Naive B cell (primary cell): ENCODE results near the gene SYT11. TPM values are rescaled to one million over a fixed set of nuclear protein-coding genes. Genes with fewer than 3 reads are reported as not detected.
"Not testable (repeated sequence)": the region's sequence is repeated elsewhere in the genome, so short reads cannot be mapped to it uniquely, and the experiment has no call there.

Source experiments
- ATAC-seq, 2 donors: fragments of 150-1000 bp; cut with Tn5 transposase; 2 replicates each; pipeline ENCODE4 v1.10.0; 2021; ENCODE audit warnings: low read depth in 2 of 2, mild to moderate bottlenecking in 2 of 2, moderate library complexity in 2 of 2
- DNase-seq: peaks from one replicate; pipeline ENCODE4 v3.0.0; 2022
- H3K27ac Mint-ChIP-seq, 6 donors: one replicate each; pipeline ENCODE4 v1.8.0; 2020 to 2022; ENCODE audit warnings: mild to moderate bottlenecking in 6 of 6, mixed read lengths in 6 of 6, moderate library complexity in 5 of 6, inconsistent platforms in 2 of 6
- H3K27me3 Mint-ChIP-seq, 3 donors: one replicate each; pipeline ENCODE4 v1.8.0; 2021 to 2022; ENCODE audit warnings: mixed read lengths in 3 of 3, mild to moderate bottlenecking in 1 of 3
- H3K36me3 Mint-ChIP-seq, 2 donors: one replicate each; pipeline ENCODE4 v1.8.0; 2020 to 2022; ENCODE audit warnings: mixed read lengths in 2 of 2, inconsistent platforms in 1 of 2, mild to moderate bottlenecking in 1 of 2
- H3K4me1 Mint-ChIP-seq, 3 donors: one replicate each; pipeline ENCODE4 v1.8.0; 2020 to 2022; ENCODE audit warnings: mixed read lengths in 3 of 3, inconsistent platforms in 1 of 3, mild to moderate bottlenecking in 1 of 3, moderate library complexity in 1 of 3
- H3K4me3 Mint-ChIP-seq, 8 donors: one replicate each; pipeline ENCODE4 v1.8.0; 2020 to 2022; ENCODE audit warnings: mild to moderate bottlenecking in 8 of 8, mixed read lengths in 8 of 8, moderate library complexity in 8 of 8, inconsistent platforms in 2 of 8
- H3K9me3 Mint-ChIP-seq, 7 donors: one replicate each; pipeline ENCODE4 v1.8.0; 2020 to 2022; ENCODE audit warnings: mixed read lengths in 7 of 7, mild to moderate bottlenecking in 5 of 7, inconsistent platforms in 2 of 7, moderate library complexity in 1 of 7
- polyA plus RNA-seq, 6 donors: library from polyadenylated mRNA; unstranded; fragments of 300-500 nt; fragmentation: Illumina TruSeq; gene quantifications; one replicate each; pipeline ENCODE4 v1.2.3, GENCODE V29; 2021; ENCODE audit warnings: low read depth in 6 of 6

SYT11 gene, protein sequence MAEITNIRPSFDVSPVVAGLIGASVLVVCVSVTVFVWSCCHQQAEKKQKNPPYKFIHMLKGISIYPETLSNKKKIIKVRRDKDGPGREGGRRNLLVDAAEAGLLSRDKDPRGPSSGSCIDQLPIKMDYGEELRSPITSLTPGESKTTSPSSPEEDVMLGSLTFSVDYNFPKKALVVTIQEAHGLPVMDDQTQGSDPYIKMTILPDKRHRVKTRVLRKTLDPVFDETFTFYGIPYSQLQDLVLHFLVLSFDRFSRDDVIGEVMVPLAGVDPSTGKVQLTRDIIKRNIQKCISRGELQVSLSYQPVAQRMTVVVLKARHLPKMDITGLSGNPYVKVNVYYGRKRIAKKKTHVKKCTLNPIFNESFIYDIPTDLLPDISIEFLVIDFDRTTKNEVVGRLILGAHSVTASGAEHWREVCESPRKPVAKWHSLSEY
- 10 to 100 TPM in 1 of 6 donors, 1 to 10 TPM in 5; 1.4 to 10.9 (median 2.5) TPM for polyA plus RNA-seq

DNA sequence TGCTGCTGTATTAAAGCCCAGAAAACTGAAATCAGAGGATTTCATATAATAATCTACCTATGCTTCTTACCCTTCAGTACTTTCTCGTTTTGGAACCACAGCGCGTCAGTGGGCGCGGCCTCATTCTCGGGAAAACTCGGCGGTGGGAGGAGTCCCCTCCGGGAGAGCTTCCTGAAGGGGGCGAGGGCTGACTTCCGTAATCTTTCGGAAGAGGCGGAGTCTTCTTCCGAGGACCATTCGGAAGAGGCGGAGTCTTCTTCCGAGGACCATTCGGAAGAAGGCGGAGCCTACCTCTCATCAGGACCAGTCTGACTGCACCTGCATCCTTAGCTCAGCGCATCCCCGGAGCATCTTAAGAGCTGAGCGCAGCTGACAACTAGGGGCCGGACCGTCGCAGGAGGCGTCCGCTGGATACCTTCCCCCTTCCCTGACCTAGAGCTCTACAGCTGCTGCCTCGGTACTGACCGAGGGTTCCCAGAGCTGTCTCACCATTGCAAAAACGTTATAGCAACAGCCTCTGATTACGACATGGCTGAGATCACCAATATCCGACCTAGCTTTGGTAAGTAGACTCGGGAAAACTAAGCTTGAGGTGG lies at the start of gene SYT11:
SYT11 (plus strand) TSS at position 334 of the 596 bp plus-strand sequence; CDS start at position 529, 195 bp downstream.
- Mint-ChIP-seq H3K4me1 (peaks cover 17 to 39% (median 29%) of the 10 kb centered on the region in 3 donors), H3K9me3 (no peaks in the 10 kb centered on the region), H3K27me3 (peaks cover 7 to 11% (median 9%) of the 10 kb centered on the region in 3 donors), H3K27ac (peak within 1 kb of the TSS; percentile 84 to 96 (median 90)), H3K4me3 (peak within 1 kb of the TSS; percentile 85 to 99 (median 94)), H3K36me3 (no peaks in the 10 kb centered on the region)
- DNase-seq (peak; percentile 86), ATAC-seq (peak; percentile 79 to 83)

DNA sequence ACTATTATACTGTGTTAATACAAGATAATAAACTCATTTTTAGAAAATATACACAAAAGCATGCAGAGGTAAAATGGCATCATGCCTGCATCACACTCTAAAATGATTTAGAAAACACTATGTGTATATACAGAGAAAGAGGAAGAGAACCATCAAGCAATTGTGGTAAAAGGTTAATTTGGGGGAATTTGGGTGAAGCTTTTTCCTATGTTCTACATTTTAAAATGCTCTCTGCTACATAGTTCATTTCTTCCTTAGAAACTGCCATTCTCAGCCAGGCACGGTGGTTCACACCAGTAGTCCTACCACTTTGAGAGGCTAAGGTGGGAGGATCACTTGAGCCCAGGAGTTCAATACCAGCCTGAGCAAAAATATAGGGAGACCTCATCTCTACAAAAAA lies 46.5 kb upstream of the SYT11 start:
- Mint-ChIP-seq H3K36me3 (peaks cover 10 to 28% of the 10 kb centered on the region in 2 donors), H3K4me3 (no peak overlapping the region), H3K4me1 (peaks cover 12 to 14% (median 13%) of the 10 kb centered on the region in 3 donors), H3K27me3 (no peaks in the 10 kb centered on the region), H3K9me3 (peaks cover 0 to 3% (median 0%) of the 10 kb centered on the region in 7 donors), H3K27ac (no peak overlapping the region)
- DNase-seq (no peak), ATAC-seq (no peak)

DNA sequence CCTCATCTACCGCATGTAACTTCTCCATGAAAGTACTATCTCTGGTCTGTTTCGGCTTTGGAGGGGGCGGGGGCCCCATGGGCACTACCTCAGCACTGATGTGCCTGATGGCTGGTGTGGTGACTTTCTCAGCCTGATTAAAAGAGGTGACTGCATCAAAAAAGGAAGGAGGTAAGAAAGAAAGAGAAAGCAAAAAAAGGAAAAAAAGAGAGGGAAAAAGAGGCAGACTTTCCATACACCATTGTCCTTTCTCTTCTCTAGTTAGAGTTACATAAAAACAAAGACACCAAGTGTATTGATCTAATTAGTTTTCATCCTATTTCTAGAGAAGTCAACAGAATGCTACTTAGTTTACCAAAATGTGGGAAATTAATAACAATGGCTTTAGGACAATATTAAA lies 45.7 kb upstream of the SYT11 start:
- Mint-ChIP-seq H3K4me3 (no peak overlapping the region), H3K27me3 (no peaks in the 10 kb centered on the region), H3K27ac (peak overlapping the region in 5 of 6 donors; percentile 31 to 52 (median 37)), H3K4me1 (peaks cover 6% of the 10 kb centered on the region in 3 donors), H3K36me3 (peaks cover 5 to 20% of the 10 kb centered on the region in 2 donors), H3K9me3 (no peaks in the 10 kb centered on the region)
- DNase-seq = no peak
- ATAC-seq = no peak

DNA sequence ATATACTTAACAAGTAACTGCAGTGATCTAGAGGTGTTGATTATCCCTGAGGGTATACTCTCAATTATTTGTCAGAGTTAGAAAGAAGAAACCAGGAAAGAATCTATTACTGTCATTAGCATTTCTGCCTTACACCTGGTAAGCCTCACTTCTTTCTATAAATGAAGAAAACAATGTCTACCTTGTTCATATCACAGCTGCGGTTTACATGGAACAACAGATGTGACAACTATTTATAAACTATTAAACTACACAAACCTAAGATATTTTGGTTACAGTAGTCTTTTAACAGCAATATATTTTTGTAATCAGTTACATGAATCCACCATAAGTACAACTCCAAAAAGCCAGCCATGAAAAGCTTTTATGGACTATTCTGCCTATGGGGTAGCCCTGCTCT lies 43.0 kb upstream of the SYT11 start:
- no peaks in the 10 kb centered on the region for H3K9me3 Mint-ChIP-seq
- ATAC-seq (no peak), DNase-seq (no peak)
- H3K4me3 Mint-ChIP-seq = no peak overlapping the region
- H3K4me1 Mint-ChIP-seq = no peaks in the 10 kb centered on the region
- H3K36me3 Mint-ChIP-seq = peaks cover 5 to 24% of the 10 kb centered on the region in 2 donors
- H3K27ac Mint-ChIP-seq = peak overlapping the region in 2 of 6 donors; percentile 12 to 15
- H3K27me3 Mint-ChIP-seq = no peaks in the 10 kb centered on the region

DNA sequence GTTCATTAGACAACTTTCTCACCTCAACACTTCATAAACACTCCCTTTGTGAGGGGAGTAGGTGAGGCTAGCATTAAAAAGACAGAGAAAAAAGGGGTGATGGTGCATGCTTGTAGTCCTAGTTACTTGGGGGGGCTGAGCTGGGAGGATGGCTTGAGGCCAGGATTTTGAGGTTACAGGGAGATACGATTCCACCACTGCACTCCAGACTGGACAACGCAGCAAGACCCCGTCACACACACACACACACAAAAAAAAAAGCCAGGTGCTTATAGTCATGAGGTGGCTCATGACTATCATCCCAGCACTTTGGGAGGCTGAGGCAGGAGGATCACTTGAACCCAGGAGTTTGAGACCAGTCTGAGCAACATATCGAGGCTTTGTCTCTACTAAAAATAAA lies 31.9 kb upstream of the SYT11 start:
- no peak for DNase-seq
- H3K36me3 Mint-ChIP-seq = peaks cover 2 to 7% of the 10 kb centered on the region in 2 donors
- peaks cover 0 to under 1% (median under 1%) of the 10 kb centered on the region in 3 donors for H3K4me1 Mint-ChIP-seq
- H3K4me3 Mint-ChIP-seq = no peak overlapping the region
- H3K27me3 Mint-ChIP-seq = no peaks in the 10 kb centered on the region
- H3K27ac Mint-ChIP-seq = peak overlapping the region in 4 of 6 donors; percentile 10 to 37 (median 24)
- ATAC-seq = no peak
- no peaks in the 10 kb centered on the region for H3K9me3 Mint-ChIP-seq

DNA sequence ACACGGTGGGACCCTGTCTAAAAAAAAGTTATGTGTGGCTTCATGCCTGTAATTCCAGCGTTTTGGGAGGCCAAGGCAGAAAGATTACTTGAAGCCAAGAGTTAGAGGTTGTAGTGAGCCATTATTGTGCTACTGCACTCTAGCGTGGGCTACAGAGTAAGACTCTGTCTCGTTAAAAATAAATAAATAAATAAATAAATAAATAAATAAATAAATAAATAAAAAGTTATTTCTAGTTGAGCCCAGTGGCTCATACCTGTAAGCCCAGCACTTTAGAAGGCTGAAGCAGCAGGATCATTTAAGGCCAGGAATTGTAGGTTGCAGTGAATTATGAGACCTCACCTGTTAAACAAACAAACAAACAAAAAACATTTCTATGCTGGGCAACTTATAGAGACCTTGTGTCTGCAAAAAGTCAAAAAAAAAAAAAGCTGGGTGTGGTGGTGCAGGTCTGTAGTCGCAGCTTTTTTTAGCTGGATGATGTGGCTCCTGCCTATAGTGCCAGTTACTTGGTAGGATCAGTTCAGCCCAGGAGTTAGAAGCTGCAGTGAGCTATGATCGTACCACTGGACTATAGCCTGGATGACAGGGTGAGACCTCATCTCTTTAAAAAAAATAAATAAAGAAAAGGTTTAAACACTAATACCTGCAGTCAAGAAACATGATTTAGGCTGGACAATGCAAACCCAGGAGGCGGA lies 27.9 kb upstream of the SYT11 start:
- no peaks in the 10 kb centered on the region for H3K9me3 Mint-ChIP-seq

DNA sequence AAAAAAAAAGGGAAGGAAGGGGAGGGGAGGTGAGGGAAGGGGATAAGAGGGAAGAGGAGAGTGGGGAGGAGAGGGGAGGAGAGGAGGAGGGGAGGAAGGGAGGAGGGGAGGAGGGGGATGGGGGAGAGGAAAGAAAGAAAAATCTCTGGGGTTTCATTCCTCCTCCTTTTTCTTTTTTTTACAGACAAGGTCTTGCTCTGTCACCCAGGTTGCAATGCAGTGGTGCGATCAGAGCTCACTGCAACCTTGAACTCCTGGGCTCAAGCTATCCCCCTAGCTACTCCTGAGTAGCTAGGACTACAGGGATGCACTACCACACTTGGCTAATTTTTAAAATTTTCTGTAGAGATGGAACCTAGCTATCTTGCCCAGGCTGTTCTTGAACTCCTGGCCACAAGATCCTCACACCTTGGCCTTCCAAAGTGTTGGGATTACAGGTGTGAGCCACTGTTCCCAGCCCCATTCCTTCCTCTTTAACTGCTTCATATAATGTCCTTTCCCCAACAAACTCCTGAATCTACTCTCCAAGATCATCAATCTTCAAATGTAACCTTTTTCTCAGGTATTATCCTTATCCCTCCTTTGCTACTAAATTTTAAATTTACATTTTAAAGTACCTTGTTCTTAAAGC lies 25.6 kb upstream of the SYT11 start:
- DNase-seq (no peak), ATAC-seq (no peak)
- peak overlapping the region in 3 of 6 donors; percentile 39 to 91 (median 73) for H3K27ac Mint-ChIP-seq
- no peaks in the 10 kb centered on the region for H3K27me3 Mint-ChIP-seq
- H3K9me3 Mint-ChIP-seq = no peaks in the 10 kb centered on the region
- H3K4me3 Mint-ChIP-seq = peak overlapping the region in 4 of 8 donors; percentile 0 to 76 (median 14)
- H3K36me3 Mint-ChIP-seq = peaks cover 0 to 8% of the 10 kb centered on the region in 2 donors
- H3K4me1 Mint-ChIP-seq = peaks cover 25 to 38% (median 30%) of the 10 kb centered on the region in 3 donors

More for the DNA sequence above, 27.9 kb upstream of the SYT11 start:
- DNase-seq = no peak
- peak overlapping the region in 1 of 6 donors; percentile 30 for H3K27ac Mint-ChIP-seq
- peaks cover 6 to 8% of the 10 kb centered on the region in 2 donors for H3K36me3 Mint-ChIP-seq
- peak overlapping the region in 1 of 8 donors; percentile 69 for H3K4me3 Mint-ChIP-seq
- ATAC-seq = no peak
- H3K4me1 Mint-ChIP-seq = peaks cover 16 to 28% (median 24%) of the 10 kb centered on the region in 3 donors
- no peaks in the 10 kb centered on the region for H3K27me3 Mint-ChIP-seq

DNA sequence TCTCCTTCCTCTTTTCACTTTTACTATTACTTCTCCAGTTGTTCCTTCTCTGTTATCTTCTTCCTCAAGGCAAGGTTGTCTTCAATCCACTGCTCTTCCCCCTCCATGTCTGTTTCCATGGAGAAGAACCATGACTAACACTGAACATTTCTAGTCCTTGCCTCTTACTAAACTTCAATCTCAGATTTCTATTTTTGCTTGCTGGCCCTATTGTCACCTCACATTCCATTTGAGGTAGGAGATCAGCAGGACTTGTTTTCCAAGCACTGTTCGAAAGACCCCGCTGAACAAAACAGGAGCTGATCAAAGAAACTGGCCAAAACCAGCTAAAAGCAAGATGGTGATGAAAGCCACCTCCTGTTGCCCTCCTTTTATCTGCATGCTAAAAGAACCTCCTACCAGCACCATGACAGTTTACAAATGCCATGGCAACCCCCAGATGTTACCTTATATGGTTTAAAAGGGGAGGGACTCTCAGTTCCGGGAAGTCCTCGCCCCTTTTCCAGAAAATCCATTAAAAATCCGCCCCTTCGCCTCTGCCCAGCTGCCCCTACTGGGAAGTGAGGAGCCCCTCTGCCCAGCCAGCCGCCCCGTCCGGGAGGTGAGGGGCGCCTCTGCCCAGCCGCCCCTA lies 25.0 kb upstream of the SYT11 start:
- H3K4me3 Mint-ChIP-seq = peak overlapping the region in 3 of 8 donors; percentile 0 to 6 (median 2)
- H3K4me1 Mint-ChIP-seq = peaks cover 25 to 38% (median 35%) of the 10 kb centered on the region in 3 donors
- H3K9me3 Mint-ChIP-seq = no peaks in the 10 kb centered on the region
- no peaks in the 10 kb centered on the region for H3K27me3 Mint-ChIP-seq
- H3K36me3 Mint-ChIP-seq = peaks cover 0 to 8% of the 10 kb centered on the region in 2 donors
- H3K27ac Mint-ChIP-seq = peak overlapping the region in 3 of 6 donors; percentile 6 to 91 (median 48)
- ATAC-seq (no peak), DNase-seq (no peak)

DNA sequence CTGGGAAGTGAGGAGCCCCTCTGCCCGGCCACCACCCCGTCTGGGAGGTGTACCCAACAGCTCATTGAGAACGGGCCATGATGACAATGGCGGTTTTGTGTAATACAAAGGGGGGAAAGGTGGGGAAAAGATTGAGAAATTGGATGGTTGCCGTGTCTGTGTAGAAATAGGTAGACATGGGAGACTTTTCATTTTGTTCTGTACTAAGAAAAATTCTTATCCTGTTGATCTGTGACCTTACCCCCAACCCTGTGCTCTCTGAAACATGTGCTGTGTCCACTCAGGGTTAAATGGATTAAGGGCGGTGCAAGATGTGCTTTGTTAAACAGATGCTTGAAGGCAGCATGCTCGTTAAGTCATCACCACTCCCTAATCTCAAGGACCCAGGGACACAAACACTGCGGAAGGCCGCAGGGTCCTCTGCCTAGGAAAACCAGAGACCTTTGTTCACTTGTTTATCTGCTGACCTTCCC lies 24.4 kb upstream of the SYT11 start:
- not testable (repeated sequence) for H3K27me3 Mint-ChIP-seq, DNase-seq, ATAC-seq, H3K4me3 Mint-ChIP-seq, H3K27ac Mint-ChIP-seq, H3K9me3 Mint-ChIP-seq, H3K36me3 Mint-ChIP-seq
- H3K4me1 Mint-ChIP-seq = peaks cover 28 to 41% (median 36%) of the 10 kb centered on the region in 3 donors

DNA sequence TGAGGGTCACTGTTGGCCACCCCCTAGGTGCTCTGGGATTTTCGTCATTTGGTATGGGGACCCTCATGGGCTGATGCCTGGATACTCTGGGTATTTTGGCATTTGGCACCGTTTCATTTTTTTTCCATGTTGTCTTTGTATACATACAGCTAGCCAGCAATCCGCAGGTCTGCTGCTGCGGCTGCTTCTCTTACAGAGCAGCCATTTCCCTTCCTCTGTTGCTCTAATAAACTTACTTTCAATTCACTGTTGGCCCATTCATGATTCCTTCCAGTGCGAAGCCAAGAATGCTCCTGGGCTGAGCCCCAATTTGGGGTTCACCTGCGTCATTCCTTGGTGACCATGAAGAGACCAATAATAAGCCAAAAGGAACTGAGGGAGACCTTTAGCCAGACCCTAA lies 23.8 kb upstream of the SYT11 start:
- ATAC-seq = no peak
- DNase-seq = no peak
- Mint-ChIP-seq H3K9me3 (no peaks in the 10 kb centered on the region), H3K4me1 (peaks cover 28 to 44% (median 38%) of the 10 kb centered on the region in 3 donors), H3K27me3 (no peaks in the 10 kb centered on the region), H3K4me3 (no peak overlapping the region), H3K27ac (peak overlapping the region in 2 of 6 donors; percentile 26 to 60), H3K36me3 (peaks cover 0 to 8% of the 10 kb centered on the region in 2 donors)

DNA sequence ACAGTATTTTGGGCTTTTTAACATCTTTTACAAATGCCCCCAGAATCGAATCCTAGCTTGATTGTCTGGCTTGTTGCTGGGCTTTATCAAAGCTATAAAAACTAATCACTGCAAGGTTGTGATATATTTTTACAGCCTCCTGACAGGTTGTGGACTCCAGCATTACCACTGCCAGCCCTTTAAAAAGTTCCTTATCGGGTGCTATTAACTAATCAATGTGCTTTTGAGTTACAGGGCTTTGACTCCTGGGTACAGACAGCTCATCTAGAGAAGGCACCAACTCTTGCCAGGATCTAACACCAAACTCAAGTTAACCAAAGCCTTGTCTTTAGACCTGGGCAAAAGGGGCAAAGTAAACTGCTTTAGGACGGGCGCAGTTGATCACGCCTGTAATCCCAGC lies 19.0 kb upstream of the SYT11 start:
- Mint-ChIP-seq H3K9me3 (no peaks in the 10 kb centered on the region), H3K4me3 (no peak overlapping the region), H3K27ac (no peak overlapping the region), H3K36me3 (peaks cover 0 to 16% of the 10 kb centered on the region in 2 donors), H3K4me1 (peaks cover 32 to 46% (median 45%) of the 10 kb centered on the region in 3 donors), H3K27me3 (no peaks in the 10 kb centered on the region)
- DNase-seq (no peak), ATAC-seq (no peak)

DNA sequence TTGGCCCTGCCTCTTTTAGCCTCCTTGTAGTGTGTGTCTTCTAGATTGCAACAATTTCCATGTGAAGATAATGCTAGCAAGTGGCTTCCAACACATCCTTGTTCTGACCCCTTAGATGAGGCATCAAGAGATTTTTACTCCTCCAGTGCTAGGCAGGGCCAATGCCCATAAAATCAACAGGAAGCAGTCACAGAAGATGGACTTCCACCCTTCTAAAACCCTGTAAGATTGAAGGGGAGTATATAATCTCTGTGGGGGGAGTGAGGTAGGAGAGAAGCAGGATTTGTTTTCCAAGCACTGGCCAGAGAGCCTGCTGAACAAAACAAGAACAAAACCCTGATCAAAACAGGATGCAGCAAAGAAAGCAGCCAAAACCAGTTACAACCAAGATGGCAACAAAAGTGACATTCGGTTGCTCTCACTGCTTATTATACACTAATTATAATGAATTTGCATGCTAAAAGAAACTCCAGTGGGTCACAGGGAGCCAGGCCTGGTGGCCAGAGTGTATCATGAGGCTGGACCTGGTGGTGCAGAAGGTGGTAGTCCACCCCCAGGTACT lies 14.4 kb upstream of the SYT11 start:
- ATAC-seq (no peak), DNase-seq (no peak)
- Mint-ChIP-seq H3K36me3 (peaks cover 0 to 10% of the 10 kb centered on the region in 2 donors), H3K27ac (peak overlapping the region in 1 of 6 donors; percentile 33), H3K9me3 (no peaks in the 10 kb centered on the region), H3K4me1 (peaks cover 29 to 62% (median 43%) of the 10 kb centered on the region in 3 donors), H3K4me3 (no peak overlapping the region), H3K27me3 (no peaks in the 10 kb centered on the region)
